IMR-90 (cell line): ENCODE data around the gene MDC1. TPM values are rescaled to one million over a fixed set of nuclear protein-coding genes. Genes with fewer than 3 reads are reported as not detected.

Experiments used
- SMC3 ChIP-seq: fragments of 150-350 bp; IDR thresholded peaks from 2 replicates; pipeline ENCODE4 v1.6.1; 2016; ENCODE audit warnings: low read depth, mild to moderate bottlenecking, antibody characterized with exemption, low read length, moderate library complexity
- polyA plus RNA-seq, 3 experiments: library from polyadenylated mRNA; depleted of rRNA; stranded (reverse); fragments of >200 nt; gene quantifications; 2 replicates each; pipeline ENCODE4 v1.2.3, GENCODE V29; 2012; ENCODE audit warnings: low replicate concordance in 1 of 3
- total RNA-seq: library from RNA; depleted of rRNA; stranded (reverse); fragments of >200 nt; gene quantifications from 2 replicates; pipeline ENCODE4 v1.2.3, GENCODE V29; 2012
- TF ChIP-seq, protein P1 (sequence below): conservative IDR thresholded peaks from 2 replicates; pipeline ENCODE4 v1.5.1; 2012; ENCODE audit warnings: mild to moderate bottlenecking, low read depth, low read length, improper control_type of control experiment

Gene MDC1
- total and polyA plus RNA-seq, 2 of the 4 experiments (the other 2 are of a cell fraction), result 4.5 to 12.1 TPM

DNA sequence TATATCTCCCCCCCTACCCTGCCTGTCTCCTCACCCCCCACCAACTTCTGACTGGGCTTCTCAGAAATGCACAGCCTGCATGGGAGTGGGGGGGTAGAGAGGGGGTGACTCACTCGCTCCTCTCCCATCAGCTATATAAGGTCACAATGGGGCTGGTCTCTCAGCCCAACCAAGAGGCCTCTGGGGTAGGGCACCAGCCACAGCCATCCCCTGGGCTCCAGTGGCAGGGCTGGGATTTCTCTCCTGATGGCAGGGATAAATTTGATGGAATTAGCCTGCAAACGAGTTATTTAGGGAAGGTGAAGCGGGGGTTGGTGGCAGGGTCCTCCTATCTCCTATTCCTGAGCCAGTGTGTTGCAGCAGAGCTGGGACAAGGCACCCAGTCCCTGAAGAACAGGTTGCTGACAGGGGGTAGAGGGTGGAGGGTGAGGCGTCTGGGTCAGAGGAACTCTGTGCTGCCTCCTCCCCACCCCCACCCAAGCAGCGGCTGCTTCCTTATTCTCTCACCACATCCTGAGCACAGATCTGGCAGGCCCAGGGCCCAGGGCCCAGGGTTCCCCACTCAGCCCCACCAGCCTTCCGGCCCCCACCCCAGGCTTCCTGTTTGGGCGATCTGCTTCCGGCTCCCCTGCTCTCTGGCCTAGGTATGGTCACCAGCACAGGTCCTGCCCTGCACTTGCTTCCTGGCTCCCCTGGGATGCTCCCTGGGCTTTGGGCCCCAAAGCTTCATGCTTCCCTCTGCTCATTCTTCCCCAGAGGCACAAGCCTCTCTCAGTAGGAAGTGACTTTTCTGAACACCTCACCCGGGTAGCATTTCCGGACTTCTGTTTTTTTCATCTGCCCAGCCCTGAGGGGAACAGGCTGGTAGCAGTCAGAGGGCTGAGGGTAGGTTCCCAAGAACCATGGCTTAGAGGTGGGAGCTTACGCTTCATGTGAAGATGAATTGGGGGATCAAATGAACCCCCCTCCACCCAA is 34.7 kb downstream of the MDC1 start (continued):
- TF ChIP-seq, protein P1, sequence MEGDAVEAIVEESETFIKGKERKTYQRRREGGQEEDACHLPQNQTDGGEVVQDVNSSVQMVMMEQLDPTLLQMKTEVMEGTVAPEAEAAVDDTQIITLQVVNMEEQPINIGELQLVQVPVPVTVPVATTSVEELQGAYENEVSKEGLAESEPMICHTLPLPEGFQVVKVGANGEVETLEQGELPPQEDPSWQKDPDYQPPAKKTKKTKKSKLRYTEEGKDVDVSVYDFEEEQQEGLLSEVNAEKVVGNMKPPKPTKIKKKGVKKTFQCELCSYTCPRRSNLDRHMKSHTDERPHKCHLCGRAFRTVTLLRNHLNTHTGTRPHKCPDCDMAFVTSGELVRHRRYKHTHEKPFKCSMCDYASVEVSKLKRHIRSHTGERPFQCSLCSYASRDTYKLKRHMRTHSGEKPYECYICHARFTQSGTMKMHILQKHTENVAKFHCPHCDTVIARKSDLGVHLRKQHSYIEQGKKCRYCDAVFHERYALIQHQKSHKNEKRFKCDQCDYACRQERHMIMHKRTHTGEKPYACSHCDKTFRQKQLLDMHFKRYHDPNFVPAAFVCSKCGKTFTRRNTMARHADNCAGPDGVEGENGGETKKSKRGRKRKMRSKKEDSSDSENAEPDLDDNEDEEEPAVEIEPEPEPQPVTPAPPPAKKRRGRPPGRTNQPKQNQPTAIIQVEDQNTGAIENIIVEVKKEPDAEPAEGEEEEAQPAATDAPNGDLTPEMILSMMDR, result no peak
- peak; percentile 28; the same call in 1 of the 2 replicates for TF ChIP-seq SMC3
